ENCODE data around the gene MAPK11.

The MAPK11 gene

DNA sequence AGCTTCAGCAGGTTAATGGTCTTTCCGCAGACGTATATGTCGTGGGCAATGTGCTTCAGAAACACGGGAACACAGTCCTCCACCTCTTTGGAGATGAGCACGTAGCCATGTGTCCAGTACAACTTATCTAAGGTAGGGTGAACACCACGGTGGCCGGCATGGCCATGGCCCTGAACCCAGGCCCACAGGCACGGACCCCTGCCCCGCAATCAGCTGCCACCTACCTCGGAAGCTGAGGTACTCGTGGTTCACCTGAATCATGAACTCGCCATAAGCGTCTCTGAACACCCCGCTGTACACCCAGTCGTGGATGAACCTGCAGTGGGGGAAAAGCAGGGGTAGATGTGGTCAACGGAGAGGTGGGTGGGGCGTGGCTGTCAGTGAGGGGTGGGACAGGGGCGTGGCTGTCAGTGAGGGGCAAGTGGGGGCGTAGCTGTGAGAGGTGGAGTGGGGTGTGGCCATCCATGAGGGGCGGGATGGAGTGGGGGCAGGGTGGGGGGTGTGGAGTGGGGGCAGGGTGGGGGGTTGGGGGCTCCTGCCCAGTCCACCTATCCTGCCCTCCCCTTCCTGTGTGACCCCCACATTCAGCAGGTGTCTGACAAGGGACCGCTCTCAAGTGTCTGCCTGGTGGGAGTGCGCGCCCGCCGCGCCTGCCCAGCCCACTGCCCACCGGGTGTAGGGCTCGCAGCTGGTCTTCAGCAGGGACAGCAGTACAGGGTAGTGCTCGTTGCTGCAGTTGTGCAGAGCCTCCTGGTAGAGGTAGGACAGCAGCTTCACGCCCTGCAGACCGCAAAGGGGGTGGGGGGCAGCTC lies 43.9 kb downstream of the MAPK11 start:
- Histone ChIP-seq H3K9me3 (ENCODE audit: insufficient read depth, low read depth, low read length) (no peaks in the 10 kb centered on the region), H2AFZ (ENCODE audit: low read length) (no peak overlapping the region), H3K4me3 (ENCODE audit: low read length, poor library complexity, severe bottlenecking) (no peak overlapping the region), H3K9me2 (replicated peaks; ENCODE audit: low read depth, low read length) (no peaks in the 10 kb centered on the region), H3K36me3 (ENCODE audit: insufficient read depth, low read length) (peaks cover 41% of the 10 kb centered on the region; the same call in 1 of the 2 replicates), H3K27me3 (ENCODE audit: insufficient read depth, low read length, poor library complexity, severe bottlenecking) (no peaks in the 10 kb centered on the region), H3K9ac (ENCODE audit: low read depth, low read length, poor library complexity, severe bottlenecking) (no peak overlapping the region), H3F3A (ENCODE audit: low read depth) (no peaks in the 10 kb centered on the region), H3K4me1 (ENCODE audit: insufficient read depth, low read length, poor library complexity, severe bottlenecking) (no peaks in the 10 kb centered on the region), H4K20me1 (ENCODE audit: insufficient read depth, low read length, poor library complexity, severe bottlenecking) (no peaks in the 10 kb centered on the region), H3K4me2 (ENCODE audit: low read depth, low read length, poor library complexity, severe bottlenecking) (no peak overlapping the region), H3K79me2 (ENCODE audit: insufficient read depth, low read length) (no peaks in the 10 kb centered on the region)
- no peak for TF ChIP-seq EZH2phosphoT487 (IDR thresholded peaks at IDR 0.05; ENCODE audit: borderline replicate concordance)
- TF ChIP-seq, protein P1, sequence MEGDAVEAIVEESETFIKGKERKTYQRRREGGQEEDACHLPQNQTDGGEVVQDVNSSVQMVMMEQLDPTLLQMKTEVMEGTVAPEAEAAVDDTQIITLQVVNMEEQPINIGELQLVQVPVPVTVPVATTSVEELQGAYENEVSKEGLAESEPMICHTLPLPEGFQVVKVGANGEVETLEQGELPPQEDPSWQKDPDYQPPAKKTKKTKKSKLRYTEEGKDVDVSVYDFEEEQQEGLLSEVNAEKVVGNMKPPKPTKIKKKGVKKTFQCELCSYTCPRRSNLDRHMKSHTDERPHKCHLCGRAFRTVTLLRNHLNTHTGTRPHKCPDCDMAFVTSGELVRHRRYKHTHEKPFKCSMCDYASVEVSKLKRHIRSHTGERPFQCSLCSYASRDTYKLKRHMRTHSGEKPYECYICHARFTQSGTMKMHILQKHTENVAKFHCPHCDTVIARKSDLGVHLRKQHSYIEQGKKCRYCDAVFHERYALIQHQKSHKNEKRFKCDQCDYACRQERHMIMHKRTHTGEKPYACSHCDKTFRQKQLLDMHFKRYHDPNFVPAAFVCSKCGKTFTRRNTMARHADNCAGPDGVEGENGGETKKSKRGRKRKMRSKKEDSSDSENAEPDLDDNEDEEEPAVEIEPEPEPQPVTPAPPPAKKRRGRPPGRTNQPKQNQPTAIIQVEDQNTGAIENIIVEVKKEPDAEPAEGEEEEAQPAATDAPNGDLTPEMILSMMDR (conservative IDR thresholded peaks at IDR 0.05; ENCODE audit: low read length) = no peak

DNA sequence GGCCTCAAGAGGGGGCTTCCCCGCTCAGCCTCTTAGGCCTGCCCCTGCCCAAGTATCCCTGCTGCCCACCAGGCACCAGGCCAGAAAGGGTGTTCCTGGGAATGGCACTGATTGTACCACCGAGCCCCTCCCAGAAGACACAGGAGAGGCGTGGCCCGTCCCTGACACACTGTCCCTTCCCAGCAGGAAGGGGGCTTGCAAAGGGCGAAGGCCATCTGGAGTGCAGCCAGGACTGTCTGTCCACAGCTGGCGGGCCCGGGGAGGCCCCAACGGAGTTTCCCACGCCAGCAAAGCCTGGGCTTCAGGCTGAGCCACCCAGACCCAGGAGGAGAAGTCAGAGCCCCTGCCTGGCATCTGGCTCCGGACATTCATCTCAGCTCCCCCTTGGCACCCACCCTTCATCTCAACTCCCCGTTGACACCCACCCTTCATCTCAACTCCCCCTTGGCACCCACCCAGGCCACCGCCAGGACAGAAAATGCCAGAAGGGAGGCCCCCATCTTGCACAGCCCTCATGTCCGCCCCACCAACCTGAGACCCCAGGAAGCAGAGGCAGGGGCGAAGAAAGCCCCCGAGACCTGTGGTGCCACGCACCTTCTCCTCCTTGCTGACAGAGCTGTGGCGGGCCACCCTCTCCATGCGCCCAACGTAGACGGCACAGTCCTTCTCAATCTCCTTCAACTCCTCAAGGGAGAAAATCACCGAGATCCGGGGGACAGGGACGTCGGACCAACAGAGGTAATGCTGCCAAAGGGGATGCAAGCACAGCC lies 44.8 kb downstream of the MAPK11 start:
- Histone ChIP-seq H3K27me3 (ENCODE audit: insufficient read depth, low read length, poor library complexity, severe bottlenecking) (no peaks in the 10 kb centered on the region), H3K79me2 (ENCODE audit: insufficient read depth, low read length) (no peaks in the 10 kb centered on the region), H3K4me3 (ENCODE audit: low read length, poor library complexity, severe bottlenecking) (no peak overlapping the region), H3K36me3 (ENCODE audit: insufficient read depth, low read length) (peaks cover 49% of the 10 kb centered on the region; the same call in 1 of the 2 replicates), H3K9ac (ENCODE audit: low read depth, low read length, poor library complexity, severe bottlenecking) (no peak overlapping the region), H3F3A (ENCODE audit: low read depth) (no peaks in the 10 kb centered on the region), H4K20me1 (ENCODE audit: insufficient read depth, low read length, poor library complexity, severe bottlenecking) (no peaks in the 10 kb centered on the region), H3K4me1 (ENCODE audit: insufficient read depth, low read length, poor library complexity, severe bottlenecking) (no peaks in the 10 kb centered on the region), H3K9me2 (replicated peaks; ENCODE audit: low read depth, low read length) (no peaks in the 10 kb centered on the region), H3K9me3 (ENCODE audit: insufficient read depth, low read depth, low read length) (no peaks in the 10 kb centered on the region), H2AFZ (ENCODE audit: low read length) (no peak overlapping the region), H3K4me2 (ENCODE audit: low read depth, low read length, poor library complexity, severe bottlenecking) (no peak overlapping the region)
- TF ChIP-seq, protein P1 (conservative IDR thresholded peaks at IDR 0.05; ENCODE audit: low read length) = no peak
- no peak for TF ChIP-seq EZH2phosphoT487 (IDR thresholded peaks at IDR 0.05; ENCODE audit: borderline replicate concordance)

DNA sequence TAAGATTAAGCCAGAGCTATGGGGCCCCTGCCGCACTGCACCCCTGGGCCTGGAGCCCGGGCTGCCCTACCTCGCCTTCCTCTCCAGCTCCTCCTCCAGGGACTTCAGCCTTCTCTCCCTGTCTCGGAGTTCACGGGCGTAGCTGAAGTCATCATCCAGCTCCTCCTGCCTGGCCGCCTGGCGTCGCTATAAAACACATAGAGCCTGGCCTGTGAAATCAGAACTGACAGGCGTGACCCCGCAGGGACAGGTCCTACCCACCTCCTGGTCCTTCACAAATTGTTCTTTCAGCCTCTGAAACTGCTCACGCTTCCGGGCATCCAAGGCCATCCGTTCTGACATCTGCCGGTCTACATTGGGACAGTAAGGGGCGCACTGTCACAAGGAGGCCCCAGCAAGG lies 46.1 kb downstream of the MAPK11 start:
- Histone ChIP-seq H3K9me3 (ENCODE audit: insufficient read depth, low read depth, low read length) (no peaks in the 10 kb centered on the region), H4K20me1 (ENCODE audit: insufficient read depth, low read length, poor library complexity, severe bottlenecking) (no peaks in the 10 kb centered on the region), H3F3A (ENCODE audit: low read depth) (no peaks in the 10 kb centered on the region), H3K36me3 (ENCODE audit: insufficient read depth, low read length) (peaks cover 58% of the 10 kb centered on the region; the same call in 1 of the 2 replicates), H3K4me3 (ENCODE audit: low read length, poor library complexity, severe bottlenecking) (no peak overlapping the region), H2AFZ (ENCODE audit: low read length) (no peak overlapping the region), H3K9me2 (replicated peaks; ENCODE audit: low read depth, low read length) (no peaks in the 10 kb centered on the region), H3K4me1 (ENCODE audit: insufficient read depth, low read length, poor library complexity, severe bottlenecking) (no peaks in the 10 kb centered on the region), H3K27me3 (ENCODE audit: insufficient read depth, low read length, poor library complexity, severe bottlenecking) (no peaks in the 10 kb centered on the region), H3K4me2 (ENCODE audit: low read depth, low read length, poor library complexity, severe bottlenecking) (no peak overlapping the region), H3K79me2 (ENCODE audit: insufficient read depth, low read length) (no peaks in the 10 kb centered on the region), H3K9ac (ENCODE audit: low read depth, low read length, poor library complexity, severe bottlenecking) (no peak overlapping the region)
- TF ChIP-seq EZH2phosphoT487 (IDR thresholded peaks at IDR 0.05; ENCODE audit: borderline replicate concordance) = no peak
- TF ChIP-seq, protein P1 (conservative IDR thresholded peaks at IDR 0.05; ENCODE audit: low read length) = no peak
